Gastroesophageal sphincter (tissue), 3 donors: ENCODE results near the gene PDZD2.

Experiments used
- CTCF ChIP-seq, 4 experiments: fragments of 200-600 bp in 2 of 4; fragments of 450-650 bp in 2 of 4; sonication (generic) in 1 of 4; IDR thresholded peaks; one replicate each; pipeline ENCODE4 v1.5.1; 2017 to 2019; ENCODE audit warnings: antibody characterized with exemption in 4 of 4, mild to moderate bottlenecking in 2 of 4, moderate library complexity in 2 of 4
- EP300 ChIP-seq: sonication (generic); formaldehyde crosslinking; IDR thresholded peaks from one replicate; pipeline ENCODE4 v1.6.1; 2017; ENCODE audit warnings: antibody characterized with exemption, mild to moderate bottlenecking
- POLR2A ChIP-seq, 2 donors: fragments of 450-650 bp; IDR thresholded peaks; one replicate each; pipeline ENCODE4 v1.6.1; 2017; ENCODE audit warnings: antibody characterized with exemption in 2 of 2, mild to moderate bottlenecking in 2 of 2, moderate library complexity in 1 of 2
- POLR2AphosphoS5 ChIP-seq: sonication (generic); formaldehyde crosslinking; IDR thresholded peaks from one replicate; pipeline ENCODE4 v1.6.1; 2017; ENCODE audit warnings: antibody characterized with exemption

- TF ChIP-seq CTCF (IDR thresholded peaks at IDR 0.05): no peak
- no peak for TF ChIP-seq POLR2AphosphoS5
- no peak for TF ChIP-seq POLR2A (IDR thresholded peaks at IDR 0.05)
- TF ChIP-seq EP300: no peak
Observed at GRCh38 chr5:32061236-32061635, 422.3 kb downstream of the PDZD2 start.
